HCT116 (cell line): ENCODE measurements around the gene IGFLR1.

Experiments used
- CEBPB ChIP-seq: IDR thresholded peaks from 2 replicates; pipeline ENCODE4 v1.6.1; 2012; ENCODE audit warnings: low read depth
- EZH2 ChIP-seq: fragments of 200-600 bp; sonication (generic); IDR thresholded peaks from 2 replicates; pipeline ENCODE4 v1.6.1; 2017; ENCODE audit warnings: antibody characterized with exemption, mixed run types
- EZH2phosphoT487 ChIP-seq: fragments of 200-600 bp; IDR thresholded peaks from 2 replicates; pipeline ENCODE4 v1.6.1; 2018; ENCODE audit warnings: antibody characterized with exemption, borderline replicate concordance
- POLR2A ChIP-seq: IDR thresholded peaks from 2 replicates; pipeline ENCODE4 v1.7.0; 2011; ENCODE audit warnings: borderline replicate concordance; ENCODE audit not compliant: insufficient read depth, insufficient read length; ENCODE audit errors: extremely low read depth
- POLR2AphosphoS5 ChIP-seq: IDR thresholded peaks from 2 replicates; pipeline ENCODE4 v1.6.1; 2011; ENCODE audit warnings: mild to moderate bottlenecking, low read depth, low read length, moderate library complexity
- ZNF274 ChIP-seq: fragments of 200-500 bp; sonication (Bioruptor generic); IDR thresholded peaks from 2 replicates; pipeline ENCODE4 v1.6.1; 2014; ENCODE audit warnings: mild to moderate bottlenecking, low read depth, low read length, inconsistent platforms
- TF ChIP-seq, protein P1 (sequence below), 3 experiments: fragments of 200-600 bp in 1 of 3; sonication (generic) in 1 of 3; IDR thresholded peaks in 2 of 3; conservative IDR thresholded peaks in 1 of 3; 2 replicates each; pipeline ENCODE4 v1.5.1; 2012 to 2017; ENCODE audit warnings: low read depth in 2 of 3, low read length in 2 of 3, antibody characterized with exemption in 1 of 3, borderline replicate concordance in 1 of 3, control low read depth in 1 of 3, mild to moderate bottlenecking in 1 of 3, mixed read lengths in 1 of 3, mixed run types in 1 of 3, moderate library complexity in 1 of 3; ENCODE audit not compliant: insufficient read depth in 1 of 3

DNA sequence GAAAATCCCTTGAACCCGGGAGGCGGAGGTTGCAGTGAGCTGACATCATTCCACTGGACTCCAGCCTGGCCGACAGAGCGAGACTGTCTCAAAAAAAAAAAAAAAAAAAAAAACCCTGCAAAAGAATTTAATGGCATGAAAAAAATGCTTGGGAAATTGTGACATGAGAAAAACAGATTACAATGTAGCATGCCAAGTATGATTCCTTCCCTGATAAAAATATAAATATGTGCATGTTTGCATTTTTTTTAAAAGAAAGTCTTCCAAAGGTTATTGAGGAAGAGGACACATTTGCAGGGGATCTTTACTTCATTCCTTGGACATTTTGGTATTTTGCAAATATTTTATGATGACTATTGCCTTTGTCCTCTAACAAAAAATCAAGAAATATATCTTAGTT lies 52.4 kb downstream of the IGFLR1 start:
- TF ChIP-seq EZH2phosphoT487 (no peak), EZH2 (no peak), POLR2AphosphoS5 (no peak), ZNF274 (no peak), CEBPB (no peak), POLR2A (no peak)
- TF ChIP-seq, protein P1, sequence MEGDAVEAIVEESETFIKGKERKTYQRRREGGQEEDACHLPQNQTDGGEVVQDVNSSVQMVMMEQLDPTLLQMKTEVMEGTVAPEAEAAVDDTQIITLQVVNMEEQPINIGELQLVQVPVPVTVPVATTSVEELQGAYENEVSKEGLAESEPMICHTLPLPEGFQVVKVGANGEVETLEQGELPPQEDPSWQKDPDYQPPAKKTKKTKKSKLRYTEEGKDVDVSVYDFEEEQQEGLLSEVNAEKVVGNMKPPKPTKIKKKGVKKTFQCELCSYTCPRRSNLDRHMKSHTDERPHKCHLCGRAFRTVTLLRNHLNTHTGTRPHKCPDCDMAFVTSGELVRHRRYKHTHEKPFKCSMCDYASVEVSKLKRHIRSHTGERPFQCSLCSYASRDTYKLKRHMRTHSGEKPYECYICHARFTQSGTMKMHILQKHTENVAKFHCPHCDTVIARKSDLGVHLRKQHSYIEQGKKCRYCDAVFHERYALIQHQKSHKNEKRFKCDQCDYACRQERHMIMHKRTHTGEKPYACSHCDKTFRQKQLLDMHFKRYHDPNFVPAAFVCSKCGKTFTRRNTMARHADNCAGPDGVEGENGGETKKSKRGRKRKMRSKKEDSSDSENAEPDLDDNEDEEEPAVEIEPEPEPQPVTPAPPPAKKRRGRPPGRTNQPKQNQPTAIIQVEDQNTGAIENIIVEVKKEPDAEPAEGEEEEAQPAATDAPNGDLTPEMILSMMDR (IDR thresholded peaks at IDR 0.05 in 2 of 3, conservative IDR thresholded peaks at IDR 0.05 in 1 of 3; ENCODE audit: borderline replicate concordance in 1 of 3, insufficient read depth in 1 of 3, low read depth in 2 of 3, low read length in 2 of 3): no peak
